Smooth muscle cell of the brain vasculature (primary cell): ENCODE measurements around the gene PHLPP2.
"Not testable (repeated sequence)": the region's sequence is repeated elsewhere in the genome, so short reads cannot be mapped to it uniquely, and the experiment has no call there.

Experiments
- DNase-seq: peaks from one replicate; pipeline ENCODE4 v3.0.0-alpha.2; 2012; ENCODE audit warnings: low read depth, low spot score

The PHLPP2 gene

DNA sequence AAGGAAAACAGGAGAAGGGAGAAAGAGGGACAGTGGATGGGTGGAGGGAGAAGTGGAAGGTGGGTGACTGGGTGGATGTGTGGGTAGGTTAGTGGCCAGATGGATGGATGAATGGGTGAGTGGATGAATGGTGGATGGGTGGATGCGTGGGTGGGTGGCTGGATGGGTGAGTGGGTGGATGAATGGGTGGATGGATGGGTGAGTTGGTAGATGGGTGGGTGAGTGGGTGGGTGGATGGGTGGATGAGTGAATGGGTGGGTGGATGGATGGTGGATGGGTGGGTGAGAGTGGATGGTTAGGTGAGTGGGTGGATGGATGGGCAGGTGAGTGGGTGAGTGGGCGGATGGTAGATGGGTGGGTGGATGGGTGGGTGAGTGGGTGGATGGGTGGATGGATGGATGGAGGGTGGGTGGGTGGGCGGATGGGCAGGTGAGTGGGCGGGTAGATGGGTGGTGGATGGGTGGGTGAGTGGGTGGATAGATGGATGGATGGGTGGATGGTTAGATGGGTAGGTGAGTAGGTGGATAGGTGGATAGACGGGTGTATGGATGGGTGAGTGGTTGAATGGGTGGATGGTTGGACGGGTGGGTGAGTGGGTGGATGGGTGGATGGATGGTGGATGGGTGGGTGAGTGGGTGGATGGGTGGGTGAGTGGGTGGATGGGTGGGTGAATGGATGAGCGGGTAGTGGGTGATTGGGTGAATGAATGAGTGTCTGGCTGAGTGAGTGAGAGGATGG lies 99.2 kb downstream of the PHLPP2 start:
- DNase-seq = no peak

DNA sequence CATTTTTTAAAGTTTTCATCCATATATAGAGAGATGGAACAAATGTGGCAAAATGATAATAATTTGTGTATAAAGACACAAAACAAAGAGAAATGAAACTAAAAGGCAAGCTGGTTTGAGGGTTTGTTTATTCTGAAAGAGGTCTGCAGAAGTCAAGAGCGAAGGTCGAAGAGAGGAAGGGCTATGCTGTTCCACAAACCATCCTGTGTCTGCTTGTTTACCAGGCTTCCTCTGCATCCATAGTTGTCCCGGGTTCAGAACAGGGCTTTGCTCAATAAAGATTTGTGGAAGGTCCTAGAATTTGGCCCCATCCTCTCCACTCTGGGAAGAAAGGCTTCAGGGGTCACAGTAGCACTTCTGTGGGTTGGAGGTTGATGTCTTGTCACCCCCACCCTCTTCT lies 100.9 kb downstream of the PHLPP2 start:
- DNase-seq = no peak

DNA sequence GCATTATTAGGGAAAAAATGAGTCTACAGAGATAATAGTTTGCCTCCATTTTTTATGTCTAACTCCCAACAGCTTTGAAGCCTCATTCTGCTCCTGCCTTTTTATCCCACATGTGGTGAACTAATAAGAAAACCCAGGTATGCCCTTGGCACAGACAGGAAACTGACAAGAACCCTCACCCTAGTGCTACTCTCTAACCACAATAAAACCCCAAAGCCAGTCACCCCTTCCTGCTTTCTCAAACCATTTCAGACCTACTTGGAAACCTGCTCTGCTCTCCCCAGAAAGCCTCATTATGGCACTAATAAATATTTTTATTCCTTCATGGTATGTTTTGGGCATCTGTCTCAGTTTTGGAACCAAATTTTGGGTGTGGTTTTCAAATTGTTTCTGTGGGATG lies 102.4 kb downstream of the PHLPP2 start:
- DNase-seq = no peak

DNA sequence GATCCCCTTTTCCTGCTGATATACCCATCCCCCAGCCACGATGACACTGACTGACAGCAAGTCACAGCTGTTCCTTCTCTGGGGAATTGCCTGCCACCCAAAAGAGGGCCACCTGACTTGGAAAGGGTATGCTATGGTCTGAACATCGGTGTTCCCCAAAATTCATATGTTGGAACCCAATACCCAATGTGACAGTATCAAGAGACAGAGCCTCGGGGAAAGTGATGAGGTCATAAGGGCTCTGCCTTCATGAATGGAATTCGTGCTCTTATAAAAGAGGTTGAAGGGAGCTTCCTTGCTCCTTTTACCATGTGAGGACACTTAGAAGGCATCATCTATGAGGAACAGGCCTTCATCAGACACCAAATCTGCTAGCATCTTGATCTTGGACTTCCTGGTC lies 106.1 kb downstream of the PHLPP2 start:
- DNase-seq = no peak

DNA sequence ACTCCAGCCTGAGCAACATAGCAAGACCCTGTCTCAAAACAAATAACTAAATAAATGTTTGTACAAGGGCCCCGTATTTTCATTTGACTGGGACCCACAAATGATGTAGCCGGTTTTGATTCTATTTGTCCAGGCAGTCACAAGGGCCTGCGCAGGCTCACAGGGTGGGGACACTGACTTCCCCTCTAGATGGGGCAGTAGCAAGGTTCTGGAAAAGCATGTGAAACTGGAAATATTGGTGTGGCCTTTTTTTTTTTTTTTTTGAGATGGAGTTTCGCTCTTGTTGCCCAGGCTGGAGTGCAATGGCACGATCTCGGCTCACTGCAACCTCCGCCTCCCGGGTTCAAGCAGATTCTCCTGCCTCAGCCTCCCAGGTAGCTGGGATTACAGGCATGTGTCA lies 109.5 kb downstream of the PHLPP2 start:
- not testable (repeated sequence) for DNase-seq

DNA sequence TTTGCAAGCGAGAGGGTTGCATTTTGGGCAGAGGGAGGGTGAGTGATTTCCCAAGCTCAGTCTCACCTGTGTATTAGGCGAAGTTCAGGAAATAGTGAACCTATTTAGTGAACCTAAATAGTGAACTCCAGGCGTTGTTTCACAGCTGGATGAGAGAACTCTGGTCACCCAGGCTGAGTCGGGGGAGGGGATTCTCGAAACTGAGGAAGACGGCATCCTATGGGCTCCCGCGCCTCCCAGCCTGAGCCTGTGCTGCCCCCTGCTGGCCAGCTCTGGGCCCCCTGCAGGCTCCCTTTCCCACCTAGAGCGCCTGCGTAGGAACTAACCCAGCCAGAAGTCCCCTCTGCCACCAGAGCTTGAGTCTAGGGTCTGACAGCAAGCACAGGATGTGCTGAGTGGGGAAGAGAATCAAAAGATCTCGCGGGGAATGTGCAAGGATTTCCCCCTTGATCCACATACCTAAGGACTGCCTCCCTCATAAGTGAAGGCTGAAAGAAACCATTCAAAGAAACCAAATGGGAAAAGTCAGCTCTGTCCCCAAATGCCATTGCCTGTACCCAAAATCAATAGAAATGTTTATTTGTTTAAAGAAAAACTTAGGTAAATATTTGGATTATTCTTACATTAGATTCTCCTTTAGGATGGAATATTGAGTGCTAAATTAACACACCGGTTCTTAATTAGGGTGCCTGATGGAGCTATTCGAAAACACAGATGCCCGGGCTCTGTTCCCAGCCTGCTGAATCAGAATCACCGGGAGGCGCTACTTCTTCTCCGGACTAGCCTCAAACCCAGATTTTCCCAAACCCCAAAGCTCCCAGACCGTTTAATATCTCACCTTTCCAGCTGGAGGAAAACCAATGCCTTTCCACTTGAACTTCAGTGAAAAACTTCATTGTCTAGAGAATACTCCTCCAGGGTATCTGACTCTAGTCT lies 113.3 kb downstream of the PHLPP2 start:
- no peak for DNase-seq

DNA sequence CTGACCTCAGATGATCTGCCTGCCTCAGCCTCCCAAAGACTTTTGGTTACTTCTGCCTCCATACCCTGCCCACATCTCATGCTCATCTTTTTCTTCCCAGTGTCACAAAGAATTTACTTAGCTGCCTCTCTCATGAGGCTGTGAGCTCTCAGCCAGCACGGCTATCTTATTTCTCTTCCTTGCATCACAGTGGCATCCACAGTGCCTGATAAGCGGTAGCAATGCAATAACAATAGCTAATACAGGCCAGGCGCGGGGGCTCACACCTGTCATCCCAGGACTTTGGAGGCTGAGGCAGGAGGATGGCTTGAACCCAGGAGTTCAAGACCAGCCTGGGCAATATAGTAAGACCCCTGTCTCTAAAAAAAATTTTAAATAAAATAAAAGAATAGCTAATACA lies 114.1 kb downstream of the PHLPP2 start:
- DNase-seq = no peak

DNA sequence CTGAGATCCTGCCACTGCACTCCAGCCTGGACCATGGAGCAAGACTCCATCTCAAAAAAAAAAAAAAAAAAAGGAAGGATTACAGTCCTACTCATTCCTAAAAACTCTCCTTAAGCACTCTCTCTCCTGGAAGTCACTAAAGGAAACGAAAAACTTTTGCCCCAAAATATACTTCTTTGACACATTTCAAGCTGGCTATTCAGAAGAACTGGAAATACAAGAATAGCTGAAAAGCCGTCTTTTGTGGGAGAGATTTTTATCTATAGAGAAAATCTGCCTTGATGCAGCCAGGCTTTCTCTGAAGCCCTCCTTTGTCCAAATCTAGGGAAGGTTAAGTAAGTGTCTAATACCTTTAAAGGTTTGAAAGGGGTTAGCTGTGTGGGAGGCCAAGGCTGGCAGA lies 115.4 kb downstream of the PHLPP2 start:
- DNase-seq = no peak

DNA sequence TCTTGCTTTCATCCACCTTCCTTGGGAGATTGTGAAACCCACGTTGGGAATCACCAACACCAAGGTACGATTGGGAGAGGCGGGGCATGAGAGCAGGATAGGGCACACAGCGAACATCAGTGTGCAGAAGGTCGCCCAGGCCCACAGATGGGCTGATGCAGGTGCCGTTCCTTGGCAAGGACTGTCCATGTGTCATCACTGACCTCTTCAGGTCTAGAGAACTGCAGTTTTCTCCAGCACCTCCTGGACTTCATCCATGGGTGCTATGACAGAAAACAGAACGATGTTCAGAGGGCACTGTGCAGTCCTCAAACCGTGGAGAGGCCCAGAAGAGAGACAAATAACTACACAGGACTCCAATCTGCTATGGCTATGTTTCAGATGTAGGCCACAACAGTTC lies 123.7 kb downstream of the PHLPP2 start:
- no peak for DNase-seq

DNA sequence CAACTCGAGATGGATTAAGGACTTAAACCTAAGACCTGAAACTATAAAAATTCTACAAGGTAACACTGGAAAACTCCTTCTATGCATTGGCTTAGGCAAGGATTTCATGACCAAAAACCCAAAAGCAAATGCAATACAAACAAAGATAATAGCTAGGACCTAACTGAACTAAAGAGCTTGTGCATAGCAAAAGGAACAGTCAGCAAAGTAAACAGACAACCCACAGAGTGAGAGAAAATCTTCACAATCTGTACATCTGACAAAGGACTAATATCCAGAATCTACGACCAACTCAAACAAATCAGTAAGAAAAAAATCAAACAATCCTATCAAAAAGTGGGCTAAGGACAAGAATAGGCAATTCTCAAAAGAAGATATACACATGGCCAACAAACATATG lies 126.1 kb downstream of the PHLPP2 start:
- not testable (repeated sequence) for DNase-seq

DNA sequence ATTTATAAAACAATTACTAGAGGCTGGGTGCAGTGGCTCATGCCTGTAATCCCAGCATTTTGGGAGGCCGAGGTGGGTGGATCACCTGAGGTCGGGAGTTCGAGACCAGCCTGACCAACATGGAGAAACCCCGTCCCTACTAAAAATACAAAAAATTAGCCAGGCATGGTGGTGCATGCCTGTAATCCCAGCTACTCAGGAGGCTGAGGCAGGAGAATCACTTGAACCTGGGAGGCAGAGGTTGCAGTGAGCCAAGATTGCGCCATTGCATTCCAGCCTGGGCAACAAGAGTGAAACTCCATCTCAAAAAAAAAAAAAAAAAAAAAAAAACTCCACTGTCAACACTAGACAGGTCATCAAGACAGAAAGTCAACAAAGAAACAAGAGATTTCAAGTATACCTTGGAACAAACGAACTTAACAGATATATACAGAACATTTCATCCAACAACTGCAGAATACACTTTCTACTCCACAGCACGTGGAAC lies 129.1 kb downstream of the PHLPP2 start:
- DNase-seq = not testable (repeated sequence)
